ENCODE data around the gene GPC5. TPM values are rescaled to one million over a fixed set of nuclear protein-coding genes. Genes with fewer than 3 reads are reported as not detected.

Gene GPC5
- polyA plus RNA-seq, 3 donors from 2014 or later, result 0.58 TPM; not detected in 2

GRCh38 chr13:92354583-92354982 lies 956.2 kb downstream of the GPC5 start:
- H3K27ac Mint-ChIP-seq, result no peak overlapping the region
- H3K9me3 Mint-ChIP-seq, result peaks cover 5 to 47% (median 21%) of the 10 kb centered on the region in 6 donors
- H3K4me3 Mint-ChIP-seq, result no peak overlapping the region

GRCh38 chr13:92355213-92355612 lies 956.8 kb downstream of the GPC5 start:
- Mint-ChIP-seq H3K27ac (no peak overlapping the region), H3K4me3 (no peak overlapping the region), H3K27me3 (ENCODE audit: low read depth in 3 of 3) (no peaks in the 10 kb centered on the region), H3K9me3 (peaks cover 5 to 51% (median 26%) of the 10 kb centered on the region in 6 donors), H3K36me3 (peaks cover 0 to 5% (median 0%) of the 10 kb centered on the region in 3 donors), H3K4me1 (no peaks in the 10 kb centered on the region)
- no peak for DNase-seq

More at GRCh38 chr13:92354583-92354982, 956.2 kb downstream of the GPC5 start:
- DNase-seq, result no peak
- Mint-ChIP-seq H3K4me1 (no peaks in the 10 kb centered on the region), H3K36me3 (peaks cover 0 to 5% (median 0%) of the 10 kb centered on the region in 3 donors), H3K27me3 (ENCODE audit: low read depth in 3 of 3) (no peaks in the 10 kb centered on the region)

DNA sequence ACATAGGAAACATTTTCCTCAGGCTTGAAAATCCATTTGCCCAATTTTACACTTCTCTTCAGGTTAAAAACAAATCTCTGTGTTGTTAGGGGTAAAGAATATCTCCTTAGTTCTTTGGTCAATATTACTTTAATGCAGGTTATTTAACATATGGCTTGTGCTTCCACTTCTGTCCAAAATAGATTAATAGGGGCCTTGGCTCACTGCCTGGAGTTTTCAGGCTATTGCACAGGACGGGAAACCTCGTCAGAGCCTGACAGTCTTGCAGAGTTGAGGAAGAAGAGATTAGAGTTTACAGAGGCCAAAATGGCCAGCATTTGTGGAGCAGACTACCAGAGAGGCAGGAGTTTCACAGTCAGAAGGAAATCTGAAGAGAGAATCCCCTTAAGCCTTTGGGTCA lies 964.3 kb downstream of the GPC5 start:
- Mint-ChIP-seq H3K4me1 (no peaks in the 10 kb centered on the region), H3K36me3 (peaks cover 0 to 5% (median 5%) of the 10 kb centered on the region in 3 donors), H3K9me3 (peaks cover 4 to 57% (median 29%) of the 10 kb centered on the region in 6 donors), H3K27me3 (ENCODE audit: low read depth in 3 of 3) (peaks cover 0 to 2% (median 0%) of the 10 kb centered on the region in 3 donors), H3K27ac (no peak overlapping the region), H3K4me3 (no peak overlapping the region)
- no peak for DNase-seq

DNA sequence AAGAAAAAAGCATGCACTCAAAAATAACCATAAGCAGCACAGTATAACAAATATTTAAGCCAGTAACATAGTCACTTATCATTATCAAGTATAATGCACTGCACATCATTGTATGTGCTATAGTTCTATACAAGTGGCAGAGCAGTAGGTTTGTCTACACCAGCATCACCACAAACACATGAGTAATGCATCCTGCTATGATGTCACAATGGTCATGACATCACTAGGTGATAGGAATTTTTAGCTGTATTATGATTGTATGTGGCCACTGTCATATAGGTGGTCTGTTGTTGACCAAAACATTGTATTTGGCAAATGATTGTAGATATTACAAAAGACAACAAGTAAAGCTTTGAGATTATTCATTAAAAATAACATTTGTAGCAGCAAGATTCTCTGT lies 967.5 kb downstream of the GPC5 start:
- no peaks in the 10 kb centered on the region for H3K4me1 Mint-ChIP-seq
- H3K27ac Mint-ChIP-seq, result no peak overlapping the region
- peaks cover 0 to 5% (median 0%) of the 10 kb centered on the region in 3 donors for H3K36me3 Mint-ChIP-seq

DNA sequence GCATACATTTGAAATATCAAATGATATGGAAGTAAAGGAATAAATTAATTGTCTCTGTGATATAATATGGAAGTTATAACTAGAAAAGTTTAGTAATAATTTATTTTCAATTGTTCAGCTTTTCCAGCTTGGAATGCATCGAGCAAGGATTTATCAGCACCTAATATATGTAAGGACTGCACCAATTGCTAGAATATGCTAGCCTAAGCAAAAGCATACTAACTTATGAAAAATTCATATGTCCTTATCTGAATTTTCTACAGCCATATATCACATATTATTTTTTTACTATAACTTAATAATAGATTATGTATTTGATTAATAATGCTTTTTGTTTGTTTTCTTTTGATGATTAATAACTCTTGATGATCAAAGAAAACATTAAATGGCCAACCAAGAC lies 979.0 kb downstream of the GPC5 start:
- Mint-ChIP-seq H3K4me1 (no peaks in the 10 kb centered on the region), H3K36me3 (no peaks in the 10 kb centered on the region), H3K27me3 (ENCODE audit: low read depth in 3 of 3) (no peaks in the 10 kb centered on the region), H3K27ac (no peak overlapping the region), H3K9me3 (peaks cover 2 to 27% (median 12%) of the 10 kb centered on the region in 6 donors), H3K4me3 (no peak overlapping the region)
- DNase-seq, result no peak

More for the DNA sequence above, 967.5 kb downstream of the GPC5 start:
- Mint-ChIP-seq H3K9me3 (peaks cover 3 to 32% (median 18%) of the 10 kb centered on the region in 6 donors), H3K27me3 (ENCODE audit: low read depth in 3 of 3) (peaks cover 0 to 2% (median 0%) of the 10 kb centered on the region in 3 donors), H3K4me3 (no peak overlapping the region)
- no peak for DNase-seq

GRCh38 chr13:92379371-92379770 lies 981.0 kb downstream of the GPC5 start:
- no peaks in the 10 kb centered on the region for H3K36me3 Mint-ChIP-seq
- H3K9me3 Mint-ChIP-seq, result peaks cover 2 to 31% (median 12%) of the 10 kb centered on the region in 6 donors
- no peak overlapping the region for H3K4me3 Mint-ChIP-seq
- H3K27me3 Mint-ChIP-seq (ENCODE audit: low read depth in 3 of 3), result no peaks in the 10 kb centered on the region
- H3K27ac Mint-ChIP-seq, result no peak overlapping the region
- no peaks in the 10 kb centered on the region for H3K4me1 Mint-ChIP-seq
- no peak for DNase-seq

GRCh38 chr13:92384410-92384809 lies 986.0 kb downstream of the GPC5 start:
- no peaks in the 10 kb centered on the region for H3K4me1 Mint-ChIP-seq
- DNase-seq, result no peak
- H3K27me3 Mint-ChIP-seq (ENCODE audit: low read depth in 3 of 3), result no peaks in the 10 kb centered on the region
- H3K27ac Mint-ChIP-seq, result no peak overlapping the region
- H3K36me3 Mint-ChIP-seq, result no peaks in the 10 kb centered on the region
- H3K4me3 Mint-ChIP-seq, result no peak overlapping the region
- H3K9me3 Mint-ChIP-seq, result peaks cover 2 to 38% (median 6%) of the 10 kb centered on the region in 6 donors

- no peaks in the 10 kb centered on the region for H3K36me3 Mint-ChIP-seq
- no peaks in the 10 kb centered on the region for H3K27me3 Mint-ChIP-seq (ENCODE audit: low read depth in 3 of 3)
- H3K4me3 Mint-ChIP-seq, result no peak overlapping the region
- no peak overlapping the region for H3K27ac Mint-ChIP-seq
- H3K4me1 Mint-ChIP-seq, result no peaks in the 10 kb centered on the region
- no peak for DNase-seq
- peaks cover 0 to 33% (median 2%) of the 10 kb centered on the region in 6 donors for H3K9me3 Mint-ChIP-seq
Observed at GRCh38 chr13:92387245-92387644, 988.8 kb downstream of the GPC5 start.

DNA sequence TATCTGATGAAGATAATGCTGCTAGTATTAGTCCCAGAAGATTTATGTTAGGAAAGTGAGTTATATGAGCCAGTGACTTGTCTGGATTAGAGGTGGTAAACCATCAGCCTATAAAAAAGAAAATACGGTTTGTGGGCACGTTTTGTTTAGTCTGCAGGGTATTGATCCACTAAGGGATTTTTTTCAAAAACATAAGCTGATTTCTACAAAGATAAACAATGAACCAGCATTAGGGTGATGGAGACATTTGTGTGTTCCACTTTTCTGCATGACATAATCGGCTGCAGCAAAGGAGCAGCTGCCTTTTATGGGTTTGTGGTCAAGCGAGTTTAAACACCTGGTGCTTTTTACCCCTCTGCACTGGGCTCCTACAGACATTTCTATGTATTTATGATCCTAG lies 991.8 kb downstream of the GPC5 start:
- no peak overlapping the region for H3K27ac Mint-ChIP-seq

GRCh38 chr13:92403606-92404005 lies 1005.2 kb downstream of the GPC5 start:
- DNase-seq, result no peak
- Mint-ChIP-seq H3K27ac (no peak overlapping the region), H3K36me3 (no peaks in the 10 kb centered on the region), H3K4me1 (no peaks in the 10 kb centered on the region), H3K27me3 (ENCODE audit: low read depth in 3 of 3) (no peaks in the 10 kb centered on the region), H3K4me3 (no peak overlapping the region), H3K9me3 (peaks cover 5 to 31% (median 14%) of the 10 kb centered on the region in 6 donors)

More for the DNA sequence above, 991.8 kb downstream of the GPC5 start:
- DNase-seq, result no peak
- Mint-ChIP-seq H3K4me3 (no peak overlapping the region), H3K27me3 (ENCODE audit: low read depth in 3 of 3) (no peaks in the 10 kb centered on the region), H3K36me3 (no peaks in the 10 kb centered on the region), H3K4me1 (no peaks in the 10 kb centered on the region), H3K9me3 (peaks cover 0 to 35% (median 8%) of the 10 kb centered on the region in 6 donors)

- H3K4me1 Mint-ChIP-seq, result no peaks in the 10 kb centered on the region
- peaks cover 0 to 18% (median 4%) of the 10 kb centered on the region in 6 donors for H3K9me3 Mint-ChIP-seq
- no peaks in the 10 kb centered on the region for H3K27me3 Mint-ChIP-seq (ENCODE audit: low read depth in 3 of 3)
- no peak overlapping the region for H3K4me3 Mint-ChIP-seq
- no peak overlapping the region for H3K27ac Mint-ChIP-seq
- H3K36me3 Mint-ChIP-seq, result no peaks in the 10 kb centered on the region
- DNase-seq, result no peak
Observed at GRCh38 chr13:92407858-92408257, 1009.4 kb downstream of the GPC5 start.

- no peak overlapping the region for H3K27ac Mint-ChIP-seq
- H3K4me3 Mint-ChIP-seq, result no peak overlapping the region
- DNase-seq, result no peak
- H3K4me1 Mint-ChIP-seq, result no peaks in the 10 kb centered on the region
- no peaks in the 10 kb centered on the region for H3K36me3 Mint-ChIP-seq
- peaks cover 0 to 2% (median 0%) of the 10 kb centered on the region in 3 donors for H3K27me3 Mint-ChIP-seq (ENCODE audit: low read depth in 3 of 3)
- H3K9me3 Mint-ChIP-seq, result peaks cover 7 to 49% (median 25%) of the 10 kb centered on the region in 6 donors
Observed at GRCh38 chr13:92412481-92412880, 1014.1 kb downstream of the GPC5 start.

DNA sequence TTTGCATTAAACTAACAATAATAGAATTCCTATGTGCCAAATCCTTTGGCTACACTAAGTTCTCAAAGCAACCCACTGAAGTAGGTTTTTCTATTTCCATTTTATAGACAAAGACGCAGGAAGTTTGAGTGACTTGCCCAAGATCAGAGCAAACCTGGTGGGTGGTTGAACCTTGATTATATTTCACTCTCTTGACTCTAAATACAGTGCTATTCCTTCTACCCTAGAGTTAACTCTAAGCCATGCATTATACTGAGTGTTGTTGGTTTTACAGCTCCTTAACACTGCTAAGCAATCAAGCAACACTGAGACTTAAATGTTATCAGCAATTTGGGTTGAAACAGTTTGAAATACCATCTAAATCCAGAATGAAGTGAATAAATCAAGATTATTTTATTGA lies 1014.6 kb downstream of the GPC5 start:
- peaks cover 0 to 2% (median 0%) of the 10 kb centered on the region in 3 donors for H3K27me3 Mint-ChIP-seq (ENCODE audit: low read depth in 3 of 3)
- no peak for DNase-seq
- H3K9me3 Mint-ChIP-seq, result peaks cover 7 to 48% (median 25%) of the 10 kb centered on the region in 6 donors
- no peaks in the 10 kb centered on the region for H3K4me1 Mint-ChIP-seq
- no peak overlapping the region for H3K4me3 Mint-ChIP-seq
- no peak overlapping the region for H3K27ac Mint-ChIP-seq
- no peaks in the 10 kb centered on the region for H3K36me3 Mint-ChIP-seq

GRCh38 chr13:92413452-92413851 lies 1015.0 kb downstream of the GPC5 start:
- Mint-ChIP-seq H3K27ac (no peak overlapping the region), H3K27me3 (ENCODE audit: low read depth in 3 of 3) (peaks cover 0 to 2% (median 0%) of the 10 kb centered on the region in 3 donors), H3K9me3 (peaks cover 8 to 44% (median 24%) of the 10 kb centered on the region in 6 donors), H3K4me3 (no peak overlapping the region), H3K4me1 (no peaks in the 10 kb centered on the region), H3K36me3 (no peaks in the 10 kb centered on the region)
- no peak for DNase-seq

- H3K36me3 Mint-ChIP-seq, result no peaks in the 10 kb centered on the region
- peaks cover 8 to 42% (median 27%) of the 10 kb centered on the region in 6 donors for H3K9me3 Mint-ChIP-seq
- no peak for DNase-seq
- H3K27ac Mint-ChIP-seq, result no peak overlapping the region
- no peaks in the 10 kb centered on the region for H3K4me1 Mint-ChIP-seq
- no peak overlapping the region for H3K4me3 Mint-ChIP-seq
- peaks cover 0 to 2% (median 0%) of the 10 kb centered on the region in 3 donors for H3K27me3 Mint-ChIP-seq (ENCODE audit: low read depth in 3 of 3)
Observed at GRCh38 chr13:92414851-92415250, 1016.4 kb downstream of the GPC5 start.

All from immature natural killer cell (primary cell).